MM.1S (cell line): Measurements from ENCODE around the gene OOSP2.

Source experiments
- DNase-seq: peaks from one replicate; pipeline ENCODE4 v3.0.0-alpha.2; 2015
- H2AFZ ChIP-seq: fragments of 300-600 bp; sonication (generic); 2 replicates; pipeline ENCODE4 v1.6.0; 2016; ENCODE audit warnings: antibody characterized with exemption, low read length
- H3F3A ChIP-seq: fragments of 300-600 bp; sonication (generic); 2 replicates; pipeline ENCODE4 v1.6.1; 2016; ENCODE audit warnings: mild to moderate bottlenecking, antibody characterized with exemption, low read length, moderate library complexity, mixed read lengths; ENCODE audit not compliant: insufficient read depth
- H3K27ac ChIP-seq: fragments of 300-600 bp; sonication (generic); 2 replicates; pipeline ENCODE4 v1.5.1; 2016; ENCODE audit warnings: mild to moderate bottlenecking, low read length
- H3K27me3 ChIP-seq: fragments of 300-600 bp; sonication (generic); replicated peaks from 2 replicates; pipeline ENCODE4 v1.6.0; 2016; ENCODE audit warnings: low read length; ENCODE audit not compliant: insufficient read depth
- H3K36me3 ChIP-seq: fragments of 300-600 bp; sonication (generic); replicated peaks from 2 replicates; pipeline ENCODE4 v1.6.1; 2016; ENCODE audit warnings: mild to moderate bottlenecking, low read length, mixed read lengths; ENCODE audit not compliant: insufficient read depth
- H3K4me1 ChIP-seq: fragments of 300-600 bp; sonication (generic); 2 replicates; pipeline ENCODE4 v1.6.1; 2016; ENCODE audit warnings: low read length, mixed read lengths
- H3K4me2 ChIP-seq: fragments of 300-600 bp; sonication (generic); 2 replicates; pipeline ENCODE4 v1.6.0; 2016; ENCODE audit warnings: low read depth, low read length
- H3K4me3 ChIP-seq: fragments of 300-600 bp; sonication (generic); 2 replicates; pipeline ENCODE4 v1.5.1; 2016; ENCODE audit warnings: low read length, mixed read lengths
- H3K79me2 ChIP-seq: fragments of 300-600 bp; sonication (generic); 2 replicates; pipeline ENCODE4 v1.6.1; 2016; ENCODE audit warnings: mixed run types, low read length, mixed read lengths
- H3K9ac ChIP-seq: fragments of 300-600 bp; sonication (generic); 2 replicates; pipeline ENCODE4 v1.6.1; 2016; ENCODE audit warnings: low read length, mixed read lengths
- H3K9me2 ChIP-seq: fragments of 300-600 bp; sonication (generic); replicated peaks from 2 replicates; pipeline ENCODE4 v1.6.1; 2016; ENCODE audit warnings: mild to moderate bottlenecking, low read length, mixed read lengths; ENCODE audit not compliant: insufficient read depth
- H3K9me3 ChIP-seq: fragments of 300-600 bp; sonication (generic); replicated peaks from 2 replicates; pipeline ENCODE4 v1.6.1; 2016; ENCODE audit warnings: mild to moderate bottlenecking, low read length, mixed read lengths; ENCODE audit not compliant: insufficient read depth
- H4K20me1 ChIP-seq: fragments of 300-600 bp; sonication (generic); 2 replicates; pipeline ENCODE4 v1.6.1; 2016; ENCODE audit warnings: mild to moderate bottlenecking, low read length, moderate library complexity, mixed read lengths; ENCODE audit not compliant: insufficient read depth
- EZH2 ChIP-seq: fragments of 300-600 bp; sonication (generic); optimal IDR thresholded peaks from 2 replicates; pipeline ENCODE3; 2017; ENCODE audit warnings: low read depth, mild to moderate bottlenecking, antibody characterized with exemption, low read length, mixed read lengths
- EZH2phosphoT487 ChIP-seq: fragments of 300-600 bp; sonication (generic); IDR thresholded peaks from 2 replicates; pipeline ENCODE4 v1.6.1; 2018; ENCODE audit warnings: antibody characterized with exemption, low read length
- TF ChIP-seq, protein P1 (sequence below): fragments of 300-600 bp; sonication (generic); IDR thresholded peaks from 2 replicates; pipeline ENCODE4 v1.5.1; 2016; ENCODE audit warnings: antibody characterized with exemption, low read length, mixed read lengths

Gene OOSP2, protein sequence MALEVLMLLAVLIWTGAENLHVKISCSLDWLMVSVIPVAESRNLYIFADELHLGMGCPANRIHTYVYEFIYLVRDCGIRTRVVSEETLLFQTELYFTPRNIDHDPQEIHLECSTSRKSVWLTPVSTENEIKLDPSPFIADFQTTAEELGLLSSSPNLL

GRCh38 chr11:60040109-60040508 lies at the start of gene OOSP2:
TSS of gene OOSP2 (plus strand) at chr11:60040409. CDS start at chr11:60040460, 51 bp downstream.
- H3K9me2 ChIP-seq, result no peaks in the 10 kb centered on the region
- no peak within 1 kb of the TSS for H3K4me2 ChIP-seq
- H3F3A ChIP-seq, result no peaks in the 10 kb centered on the region
- H4K20me1 ChIP-seq, result no peaks in the 10 kb centered on the region
- no peak within 1 kb of the TSS for H3K4me3 ChIP-seq
- no peaks in the 10 kb centered on the region for H3K36me3 ChIP-seq
- H2AFZ ChIP-seq, result no peak within 1 kb of the TSS
- no peaks in the 10 kb centered on the region for H3K4me1 ChIP-seq
- H3K27ac ChIP-seq, result no peak within 1 kb of the TSS
- no peak for DNase-seq
- no peaks in the 10 kb centered on the region for H3K9me3 ChIP-seq
- H3K27me3 ChIP-seq, result no peaks in the 10 kb centered on the region
- H3K79me2 ChIP-seq, result no peaks in the 10 kb centered on the region
- TF ChIP-seq EZH2phosphoT487 (no peak), EZH2 (no peak)
- H3K9ac ChIP-seq, result no peak within 1 kb of the TSS

- Histone ChIP-seq H3K9ac (no peak overlapping the region), H2AFZ (no peak overlapping the region), H3K79me2 (no peaks in the 10 kb centered on the region), H3K4me2 (no peak overlapping the region), H3K27me3 (no peaks in the 10 kb centered on the region), H3K9me3 (no peaks in the 10 kb centered on the region), H3K9me2 (no peaks in the 10 kb centered on the region), H3K36me3 (no peaks in the 10 kb centered on the region), H4K20me1 (no peaks in the 10 kb centered on the region), H3F3A (no peaks in the 10 kb centered on the region), H3K4me1 (no peaks in the 10 kb centered on the region), H3K27ac (no peak overlapping the region), H3K4me3 (no peak overlapping the region)
- TF ChIP-seq, protein P1, sequence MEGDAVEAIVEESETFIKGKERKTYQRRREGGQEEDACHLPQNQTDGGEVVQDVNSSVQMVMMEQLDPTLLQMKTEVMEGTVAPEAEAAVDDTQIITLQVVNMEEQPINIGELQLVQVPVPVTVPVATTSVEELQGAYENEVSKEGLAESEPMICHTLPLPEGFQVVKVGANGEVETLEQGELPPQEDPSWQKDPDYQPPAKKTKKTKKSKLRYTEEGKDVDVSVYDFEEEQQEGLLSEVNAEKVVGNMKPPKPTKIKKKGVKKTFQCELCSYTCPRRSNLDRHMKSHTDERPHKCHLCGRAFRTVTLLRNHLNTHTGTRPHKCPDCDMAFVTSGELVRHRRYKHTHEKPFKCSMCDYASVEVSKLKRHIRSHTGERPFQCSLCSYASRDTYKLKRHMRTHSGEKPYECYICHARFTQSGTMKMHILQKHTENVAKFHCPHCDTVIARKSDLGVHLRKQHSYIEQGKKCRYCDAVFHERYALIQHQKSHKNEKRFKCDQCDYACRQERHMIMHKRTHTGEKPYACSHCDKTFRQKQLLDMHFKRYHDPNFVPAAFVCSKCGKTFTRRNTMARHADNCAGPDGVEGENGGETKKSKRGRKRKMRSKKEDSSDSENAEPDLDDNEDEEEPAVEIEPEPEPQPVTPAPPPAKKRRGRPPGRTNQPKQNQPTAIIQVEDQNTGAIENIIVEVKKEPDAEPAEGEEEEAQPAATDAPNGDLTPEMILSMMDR, result no peak
- TF ChIP-seq EZH2 (no peak), EZH2phosphoT487 (no peak)
- no peak for DNase-seq
These were observed 49.8 kb upstream of the OOSP2 start for GRCh38 chr11:59990421-59990820.

DNA sequence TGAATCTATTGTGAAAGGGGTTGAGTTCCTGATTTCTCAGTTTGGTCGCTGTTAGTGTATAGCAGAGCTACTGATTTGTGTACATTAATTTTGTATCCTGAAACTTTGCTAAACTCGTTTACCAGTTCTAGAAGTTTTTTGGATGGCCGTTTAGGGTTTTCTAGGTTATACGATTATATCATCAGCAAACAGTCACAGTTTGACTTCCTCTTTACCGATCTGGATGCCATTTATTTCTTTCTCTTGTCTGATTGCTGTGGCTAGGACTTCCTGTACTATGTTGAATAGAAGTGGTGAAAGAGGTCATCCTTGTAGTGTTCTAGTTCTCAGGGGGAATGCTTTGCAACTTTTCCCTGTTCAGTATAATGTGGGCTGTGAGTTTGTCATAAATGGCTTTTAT lies 47.8 kb upstream of the OOSP2 start:
- H3K4me1 ChIP-seq, result no peaks in the 10 kb centered on the region
- no peaks in the 10 kb centered on the region for H3K79me2 ChIP-seq
- H3K4me2 ChIP-seq, result no peak overlapping the region
- DNase-seq, result no peak
- TF ChIP-seq EZH2, result no peak
- TF ChIP-seq, protein P1, result no peak
- no peak for TF ChIP-seq EZH2phosphoT487
- no peak overlapping the region for H2AFZ ChIP-seq
- no peaks in the 10 kb centered on the region for H3F3A ChIP-seq
- no peaks in the 10 kb centered on the region for H3K9me3 ChIP-seq
- H3K27ac ChIP-seq, result no peak overlapping the region
- H4K20me1 ChIP-seq, result no peaks in the 10 kb centered on the region
- no peaks in the 10 kb centered on the region for H3K9me2 ChIP-seq
- H3K36me3 ChIP-seq, result no peaks in the 10 kb centered on the region
- no peak overlapping the region for H3K4me3 ChIP-seq
- no peaks in the 10 kb centered on the region for H3K27me3 ChIP-seq
- no peak overlapping the region for H3K9ac ChIP-seq

- Histone ChIP-seq H3K9me2 (no peaks in the 10 kb centered on the region), H4K20me1 (no peaks in the 10 kb centered on the region), H3K4me2 (no peak overlapping the region), H3K9ac (no peak overlapping the region), H2AFZ (no peak overlapping the region), H3K27me3 (no peaks in the 10 kb centered on the region), H3K4me3 (no peak overlapping the region), H3F3A (no peaks in the 10 kb centered on the region), H3K9me3 (no peaks in the 10 kb centered on the region), H3K36me3 (no peaks in the 10 kb centered on the region), H3K27ac (no peak overlapping the region), H3K79me2 (no peaks in the 10 kb centered on the region), H3K4me1 (no peaks in the 10 kb centered on the region)
- TF ChIP-seq EZH2 (no peak), EZH2phosphoT487 (no peak)
- TF ChIP-seq, protein P1, result no peak
- no peak for DNase-seq
These were observed 42.4 kb upstream of the OOSP2 start for GRCh38 chr11:59997800-59998199.
